ENCODE measurements around the gene MBTD1.
A peak's percentile ranks its signal among the peaks of the same experiment; 100 is the strongest.
"Not testable (repeated sequence)": the region's sequence is repeated elsewhere in the genome, so short reads cannot be mapped to it uniquely, and the experiment has no call there.

The MBTD1 gene

GRCh38 chr17:51259564-51260236 lies at the start of gene MBTD1:
TSS of gene MBTD1 (minus strand) at chr17:51260049. CDS start at chr17:51225161, 34,888 bp downstream.
- peak; percentile 98 for DNase-seq (ENCODE audit: low spot score)

- no peak for DNase-seq (ENCODE audit: low spot score)
Measured at GRCh38 chr17:51305182-51305581, 45.3 kb upstream of the MBTD1 start.

- DNase-seq (ENCODE audit: low spot score), result no peak
Measured at GRCh38 chr17:51299859-51300258, 40.0 kb upstream of the MBTD1 start.

GRCh38 chr17:51298508-51299371 lies 38.9 kb upstream of the MBTD1 start:
- DNase-seq (ENCODE audit: low spot score), result peak; percentile 24

GRCh38 chr17:51294338-51294737 lies 34.5 kb upstream of the MBTD1 start:
- DNase-seq (ENCODE audit: low spot score), result not testable (repeated sequence)

GRCh38 chr17:51289696-51290111 lies 29.9 kb upstream of the MBTD1 start:
- DNase-seq (ENCODE audit: low spot score), result no peak

GRCh38 chr17:51287412-51287811 lies 27.6 kb upstream of the MBTD1 start:
- DNase-seq (ENCODE audit: low spot score), result no peak

- no peak for DNase-seq (ENCODE audit: low spot score)
Measured at GRCh38 chr17:51279183-51279582, 19.3 kb upstream of the MBTD1 start.

GRCh38 chr17:51275381-51275780 lies 15.5 kb upstream of the MBTD1 start:
- peak; percentile 34 for DNase-seq (ENCODE audit: low spot score)

- no peak for DNase-seq (ENCODE audit: low spot score)
Measured at GRCh38 chr17:51272812-51273211, 13.0 kb upstream of the MBTD1 start.

GRCh38 chr17:51270636-51271035 lies 10.8 kb upstream of the MBTD1 start:
- no peak for DNase-seq (ENCODE audit: low spot score)

GRCh38 chr17:51269991-51270390 lies 10.1 kb upstream of the MBTD1 start:
- no peak for DNase-seq (ENCODE audit: low spot score)

- DNase-seq (ENCODE audit: low spot score), result not testable (repeated sequence)
Measured at GRCh38 chr17:51264466-51264865, 4.6 kb upstream of the MBTD1 start.

- no peak for DNase-seq (ENCODE audit: low spot score)
Measured at GRCh38 chr17:51263006-51263405, 3.2 kb upstream of the MBTD1 start.

GRCh38 chr17:51261024-51261963 lies 1.4 kb upstream of the MBTD1 start:
- peak; percentile 43 for DNase-seq (ENCODE audit: low spot score)

- peak; percentile 94 for DNase-seq (ENCODE audit: low spot score)
Measured at GRCh38 chr17:51260237-51261023, 581 bp upstream of the MBTD1 start, which contains the start of gene UTP18. TSS of gene UTP18 (plus strand) at chr17:51260546. CDS start at chr17:51260585, 39 bp downstream.

GRCh38 chr17:51258756-51259563 lies 889 bp downstream of the MBTD1 start:
- no peak for DNase-seq (ENCODE audit: low spot score)

- DNase-seq (ENCODE audit: low spot score), result no peak
Measured at GRCh38 chr17:51257150-51258081, 2.4 kb downstream of the MBTD1 start.

GRCh38 chr17:51256101-51256500 lies 3.7 kb downstream of the MBTD1 start:
- no peak for DNase-seq (ENCODE audit: low spot score)
